HG03175 (cell line): ENCODE measurements around the gene GCLC.

Experiments
- ATAC-seq: cut with Tn5 transposase; IDR thresholded peaks from one replicate; pipeline ENCODE4 v1.9.1; 2021; ENCODE audit warnings: mild to moderate bottlenecking, moderate library complexity; ENCODE audit not compliant: unreplicated experiment

Gene GCLC

DNA sequence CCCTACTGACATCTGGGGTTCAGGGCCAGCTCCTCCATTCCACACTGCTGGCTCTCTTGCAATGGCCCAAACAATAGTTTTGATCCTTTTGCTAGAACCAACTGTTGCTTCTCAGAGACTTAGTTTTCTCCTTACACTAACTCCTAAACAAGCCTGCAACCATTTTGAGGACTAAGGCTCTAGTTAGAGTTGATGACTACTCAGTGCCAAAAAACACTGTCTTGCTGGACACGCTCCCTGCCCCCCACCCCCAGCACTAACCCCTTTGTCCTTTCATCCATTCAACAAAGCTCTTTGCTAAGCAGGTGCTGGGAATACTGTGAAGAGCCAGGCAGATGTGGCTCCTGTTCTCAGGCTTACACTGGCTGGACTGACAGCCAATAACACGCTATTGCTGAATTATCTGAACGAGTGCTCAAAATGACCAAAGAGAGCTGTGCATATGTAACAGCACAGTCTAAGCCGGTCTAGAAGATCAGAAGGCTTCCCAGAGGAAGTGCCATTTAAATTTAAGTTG is 17.6 kb downstream of the GCLC start:
- no peak for ATAC-seq

DNA sequence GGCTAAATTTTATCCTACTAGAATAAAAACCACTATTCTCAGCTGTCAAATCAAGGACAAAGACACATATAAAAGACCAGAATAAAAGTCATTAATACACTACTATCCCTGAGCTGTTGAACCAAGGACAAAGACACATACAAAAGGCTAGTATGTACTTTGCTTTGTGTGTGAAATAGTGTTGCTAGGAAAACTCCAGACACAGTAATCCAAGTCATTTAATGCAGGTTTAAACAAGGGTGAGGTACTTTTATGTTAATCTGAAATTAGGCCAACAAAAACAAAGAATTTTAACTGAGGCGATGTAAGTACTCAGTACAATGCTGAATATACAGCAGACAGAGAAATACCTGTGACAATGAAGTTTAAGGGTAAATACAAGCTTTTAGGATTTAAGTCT is 18.9 kb downstream of the GCLC start:
- no peak for ATAC-seq

DNA sequence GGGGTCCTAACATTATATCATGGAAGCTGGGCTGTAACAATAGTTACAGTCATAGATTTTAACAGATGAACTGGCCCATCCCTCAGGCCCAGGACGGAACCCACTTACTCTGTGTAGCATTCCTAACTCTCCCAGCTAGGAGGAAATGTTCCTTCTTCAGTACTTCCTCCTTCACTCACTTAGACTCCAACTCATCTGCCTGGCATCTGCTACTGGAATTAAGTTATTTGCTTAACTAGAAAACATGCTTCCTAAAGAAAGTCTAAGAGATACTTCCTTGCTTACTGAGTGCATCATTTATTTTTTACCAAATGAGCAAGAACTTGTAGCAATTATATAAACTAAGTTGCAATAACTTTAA is 20.5 kb downstream of the GCLC start:
- no peak for ATAC-seq

DNA sequence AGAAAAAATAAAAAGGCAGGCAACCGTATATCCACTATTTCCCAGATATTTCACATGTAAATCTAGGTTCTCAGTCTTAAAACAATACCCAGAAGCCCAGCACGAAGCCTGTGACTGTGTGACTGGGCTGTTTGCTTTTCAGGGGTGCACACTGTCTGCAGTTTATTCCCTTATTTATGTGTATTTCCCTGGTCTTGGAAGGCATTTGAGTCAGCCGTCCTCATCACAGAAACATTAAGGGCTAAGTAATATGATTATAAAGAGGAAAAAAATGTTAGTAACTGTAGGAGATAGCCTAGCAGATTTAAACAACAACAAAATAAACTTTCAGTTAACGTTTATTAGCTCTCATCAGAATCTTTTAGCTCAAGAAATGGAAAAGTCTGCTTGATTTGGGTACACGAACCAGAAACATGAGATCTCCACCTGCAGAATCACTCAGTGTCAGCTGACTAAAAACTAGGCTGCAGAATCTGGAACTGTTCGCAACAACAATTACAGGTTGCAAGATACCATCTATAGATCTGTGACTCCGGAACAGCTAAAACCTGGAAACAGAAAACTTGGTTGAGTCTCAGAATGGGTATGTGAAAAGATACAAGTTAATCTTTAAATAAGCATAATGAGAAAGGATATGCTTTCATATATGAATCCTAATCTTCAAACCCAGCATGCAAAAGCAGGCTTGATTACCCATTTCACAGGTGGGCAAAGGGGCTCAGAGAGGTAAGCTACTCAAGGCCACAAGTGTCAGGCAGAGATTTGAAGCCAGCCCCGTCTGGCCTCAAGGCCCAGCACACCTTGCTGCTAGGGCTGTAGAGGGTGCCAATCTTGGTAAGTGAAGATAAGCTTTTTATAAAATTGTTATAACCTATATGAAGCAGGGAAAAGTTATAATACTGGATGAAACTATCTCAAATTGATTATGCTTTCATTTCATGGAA is 21.1 kb downstream of the GCLC start:
- ATAC-seq, result no peak

GRCh38 chr6:53520320-53520928 is 24.5 kb downstream of the GCLC start:
- ATAC-seq, result no peak

DNA sequence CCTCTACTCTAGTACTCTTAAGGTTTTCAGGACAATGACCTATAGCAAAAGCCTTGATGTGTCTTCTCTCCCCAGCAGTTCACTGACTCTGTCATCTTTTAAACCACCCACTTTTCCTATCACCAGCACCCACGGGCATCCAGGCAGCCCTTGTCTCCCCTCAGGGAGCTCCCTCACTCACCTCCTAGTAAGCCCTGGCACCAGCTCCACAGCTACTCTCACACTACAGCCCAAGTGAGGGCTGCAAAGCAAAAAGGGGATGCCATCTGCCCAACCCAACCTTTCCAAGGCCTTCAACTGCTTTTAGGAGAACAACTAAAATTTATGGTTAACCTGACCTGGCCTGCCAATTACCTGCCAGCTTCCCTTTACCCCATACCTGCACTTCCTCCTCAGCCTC is 26.0 kb downstream of the GCLC start:
- ATAC-seq, result no peak

GRCh38 chr6:53517021-53517420 is 27.9 kb downstream of the GCLC start:
- ATAC-seq, result no peak

GRCh38 chr6:53514677-53515076 is 30.2 kb downstream of the GCLC start:
- no peak for ATAC-seq

DNA sequence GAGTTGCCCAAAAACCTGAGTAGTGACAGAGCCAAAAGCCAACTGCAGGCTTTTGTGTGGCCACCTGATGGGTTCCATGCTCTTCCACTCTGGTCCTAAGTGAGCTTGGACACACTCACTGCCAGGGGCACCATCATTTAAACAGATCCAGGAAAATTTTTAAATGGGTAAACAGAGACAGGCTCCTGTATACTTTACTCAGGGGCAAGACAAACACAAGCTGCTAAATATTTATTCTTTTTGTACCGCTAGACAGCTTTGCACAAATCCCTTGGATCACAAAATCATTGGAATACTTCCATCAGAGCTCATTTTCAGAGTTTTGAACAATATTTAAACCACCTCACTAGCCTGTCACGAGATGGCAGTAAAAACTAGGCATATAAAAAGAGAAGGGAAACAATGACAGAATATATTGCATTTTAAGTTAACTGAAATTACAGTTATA is 31.4 kb downstream of the GCLC start:
- no peak for ATAC-seq

DNA sequence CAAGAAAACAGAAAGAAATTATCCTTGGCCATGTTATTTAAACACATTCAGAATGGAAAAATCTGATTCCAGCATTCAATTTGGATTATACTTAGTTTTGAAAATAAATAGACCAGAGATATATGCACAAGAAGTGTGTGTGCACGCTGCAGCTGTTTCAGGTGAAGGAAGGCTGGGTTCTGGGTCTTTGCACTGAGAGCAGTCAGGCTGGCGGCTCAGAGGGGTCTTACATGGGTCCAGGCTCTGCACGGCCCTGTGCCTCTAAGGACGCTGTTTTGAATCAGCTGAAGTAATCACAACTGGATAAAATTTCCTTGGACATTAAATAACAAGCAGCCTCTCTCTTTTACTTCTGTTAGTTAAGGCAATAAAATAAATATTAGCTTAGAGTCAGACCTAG is 31.8 kb downstream of the GCLC start:
- ATAC-seq, result no peak

GRCh38 chr6:53512626-53513025 is 32.3 kb downstream of the GCLC start:
- ATAC-seq, result no peak

DNA sequence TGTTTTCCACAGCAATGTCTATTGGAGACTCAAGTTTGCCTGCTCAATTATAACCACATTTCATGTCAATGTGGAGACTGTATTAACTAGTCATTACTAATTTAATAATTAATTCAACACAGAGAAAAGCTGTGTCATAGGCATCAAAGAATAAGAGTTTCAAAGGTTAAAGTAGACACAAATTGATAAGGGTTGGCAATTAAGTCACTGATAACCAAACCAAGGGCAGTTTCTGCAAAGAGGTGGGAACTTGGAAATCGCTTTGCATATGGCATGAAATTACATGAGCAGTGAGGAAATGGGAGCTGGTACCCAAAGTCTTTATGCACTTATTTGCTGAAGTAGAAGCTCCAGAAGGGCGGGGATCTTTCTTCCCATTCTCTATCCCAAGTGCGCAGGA is 34.2 kb downstream of the GCLC start:
- ATAC-seq, result no peak

GRCh38 chr6:53506872-53507271 is 38.0 kb downstream of the GCLC start:
- no peak for ATAC-seq

DNA sequence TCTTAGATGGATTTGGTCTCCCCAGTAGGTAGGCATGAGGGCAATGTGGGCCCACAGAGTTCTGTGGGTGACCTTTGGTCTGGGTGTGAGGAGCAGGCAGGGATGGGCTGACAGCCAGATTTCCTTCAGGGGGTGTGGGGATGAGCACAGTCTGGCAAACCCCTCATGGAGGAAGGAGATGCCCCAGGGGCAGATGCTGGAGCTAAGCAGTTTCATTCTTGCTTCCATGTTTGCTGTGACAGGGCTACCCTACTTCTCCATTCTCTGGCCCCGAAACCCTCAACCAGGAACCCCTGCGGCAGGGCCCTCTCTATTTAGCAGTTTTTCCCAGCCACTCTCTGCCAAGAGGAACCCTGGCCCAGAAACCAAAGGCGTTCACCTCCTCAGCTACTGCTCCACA is 40.4 kb downstream of the GCLC start:
- ATAC-seq, result no peak

DNA sequence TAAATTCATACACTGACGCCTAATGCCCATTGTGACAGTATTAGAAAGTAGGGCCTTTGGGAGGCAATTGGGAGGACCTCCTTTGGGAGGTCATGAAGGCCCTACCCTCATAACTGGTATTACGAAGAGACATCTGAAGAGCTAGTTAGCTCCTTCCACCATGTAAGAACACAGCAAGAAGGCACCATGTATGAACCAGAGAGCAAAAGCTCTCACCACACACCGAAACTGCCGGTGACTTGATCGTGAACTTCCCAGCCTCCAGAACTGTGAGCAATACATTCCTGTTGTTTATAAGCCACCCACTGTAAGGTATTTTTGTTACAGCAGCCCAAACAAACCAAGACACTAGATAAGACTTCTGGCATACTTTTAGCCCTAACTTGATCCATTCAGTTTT is 41.8 kb downstream of the GCLC start:
- no peak for ATAC-seq

GRCh38 chr6:53501432-53501831 is 43.5 kb downstream of the GCLC start:
- ATAC-seq, result no peak

DNA sequence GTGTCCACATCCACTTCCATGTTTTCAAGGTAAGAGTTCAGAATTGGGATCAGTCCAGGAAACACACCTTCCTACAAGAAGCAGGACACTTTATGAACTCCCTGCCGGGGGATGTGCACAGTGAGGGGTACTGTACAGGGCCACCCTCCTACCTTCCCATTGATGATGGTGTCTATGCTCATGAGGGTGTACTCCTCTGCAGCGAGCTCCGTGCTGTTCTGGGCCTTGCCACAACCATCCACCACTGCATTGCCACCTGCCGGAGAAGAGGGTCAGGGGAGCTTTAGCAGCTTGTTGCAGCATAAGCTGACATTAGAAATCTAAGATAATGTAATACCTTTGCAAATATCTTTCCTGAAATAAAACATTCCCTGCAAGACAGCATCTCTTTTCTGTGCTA is 44.8 kb downstream of the GCLC start:
- no peak for ATAC-seq

DNA sequence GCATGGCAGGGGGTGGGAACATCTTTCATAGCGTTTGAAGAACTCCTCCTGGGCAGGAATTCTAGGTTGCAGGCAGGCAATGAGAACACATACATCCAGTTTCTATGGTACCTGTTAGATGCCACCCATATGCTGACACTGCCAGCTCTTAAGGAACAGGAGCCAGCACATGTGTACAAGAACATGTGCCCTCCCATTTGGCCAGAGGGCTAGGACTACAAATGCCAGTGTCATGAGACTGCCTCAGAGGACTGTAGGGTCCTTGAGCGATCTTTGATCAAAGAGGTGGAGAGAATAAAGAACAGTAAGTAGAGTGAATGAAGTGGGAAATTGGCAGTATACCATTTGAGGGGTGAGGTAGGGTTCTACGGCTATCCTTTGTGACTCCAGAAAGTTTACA is 45.8 kb downstream of the GCLC start:
- ATAC-seq, result no peak

GRCh38 chr6:53498649-53499048 is 46.3 kb downstream of the GCLC start:
- ATAC-seq, result no peak

DNA sequence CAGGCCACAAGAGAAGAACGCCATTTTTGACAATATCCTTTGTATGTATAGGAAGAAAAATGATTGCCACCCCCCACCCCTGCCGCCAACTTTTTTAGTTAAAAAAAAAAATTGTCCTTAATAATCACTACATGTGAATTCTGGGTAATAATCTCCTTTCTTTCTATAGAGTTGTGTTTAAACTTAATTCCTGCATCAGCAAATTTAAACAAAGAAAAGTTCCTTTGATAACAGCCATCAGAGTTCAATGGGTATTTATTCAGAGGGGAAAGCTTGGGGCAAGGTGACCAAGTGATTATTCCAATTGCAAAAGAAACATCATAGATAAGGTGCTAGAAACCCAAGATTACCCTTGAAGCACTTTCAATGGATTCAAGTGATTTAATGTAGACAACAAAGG is 47.0 kb downstream of the GCLC start:
- ATAC-seq, result no peak

- no peak for ATAC-seq
Observed at GRCh38 chr6:53496797-53497375, 48.0 kb downstream of the GCLC start.
